Stimulated activated CD8-positive, alpha-beta memory T cell treated with anti-CD3 and anti-CD28 coated beads, Interleukin-2, amount 100 ng/mL, for 1 hour (primary cell): Measurements from ENCODE around the gene RAPGEF1.

Experiments used
- DNase-seq, 2 donors: peaks; one replicate each; pipeline ENCODE4 v3.0.0-alpha.2; 2020; ENCODE audit warnings: low read depth in 2 of 2

RAPGEF1 gene

GRCh38 chr9:131530546-131530919, 209.3 kb downstream of the RAPGEF1 start:
- DNase-seq, result no peak

GRCh38 chr9:131529597-131530545, 210.0 kb downstream of the RAPGEF1 start:
- no peak for DNase-seq

GRCh38 chr9:131528886-131529505, 210.9 kb downstream of the RAPGEF1 start:
- no peak for DNase-seq

- DNase-seq, result no peak
Observed at GRCh38 chr9:131528186-131528585, 211.7 kb downstream of the RAPGEF1 start.
